Skeletal muscle tissue (tissue), 4 donors: ENCODE results near the gene ARID2. TPM values are rescaled to one million over a fixed set of nuclear protein-coding genes. Genes with fewer than 3 reads are reported as not detected.

Experiments
- H3K27ac ChIP-seq: one replicate; pipeline ENCODE4 v1.7.0; 2013; ENCODE audit warnings: mild to moderate bottlenecking, low read depth, low read length, inconsistent platforms
- H3K27me3 ChIP-seq, 3 donors: one replicate each; pipeline ENCODE4 v1.7.0; 2013; ENCODE audit warnings: low read length in 3 of 3; ENCODE audit not compliant: control insufficient read depth in 3 of 3, insufficient read depth in 3 of 3
- H3K36me3 ChIP-seq, 3 donors: one replicate each; pipeline ENCODE4 v1.7.0; 2013; ENCODE audit warnings: low read length in 3 of 3; ENCODE audit not compliant: control insufficient read depth in 3 of 3, insufficient read depth in 3 of 3
- H3K4me1 ChIP-seq, 3 donors: one replicate each; pipeline ENCODE4 v1.7.0; 2013; ENCODE audit warnings: low read length in 3 of 3, mild to moderate bottlenecking in 3 of 3; ENCODE audit not compliant: control insufficient read depth in 3 of 3, insufficient read depth in 3 of 3
- H3K4me3 ChIP-seq, 3 donors: one replicate each; pipeline ENCODE4 v1.7.0; 2013; ENCODE audit warnings: low read length in 3 of 3
- H3K9ac ChIP-seq, 3 donors: one replicate each; pipeline ENCODE4 v1.7.0; 2013; ENCODE audit warnings: low read length in 3 of 3, mild to moderate bottlenecking in 3 of 3, moderate library complexity in 2 of 3, low read depth in 1 of 3
- H3K9me3 ChIP-seq, 3 donors: one replicate each; pipeline ENCODE4 v1.7.0; 2013; ENCODE audit warnings: low read length in 3 of 3; ENCODE audit not compliant: control insufficient read depth in 3 of 3
- total RNA-seq: library from RNA; depleted of rRNA; stranded (reverse); fragments of >200 nt; gene quantifications from one replicate; pipeline ENCODE4 v1.2.3, GENCODE V29; 2014
- donor health status: Osteomylitis.

ARID2 gene, protein sequence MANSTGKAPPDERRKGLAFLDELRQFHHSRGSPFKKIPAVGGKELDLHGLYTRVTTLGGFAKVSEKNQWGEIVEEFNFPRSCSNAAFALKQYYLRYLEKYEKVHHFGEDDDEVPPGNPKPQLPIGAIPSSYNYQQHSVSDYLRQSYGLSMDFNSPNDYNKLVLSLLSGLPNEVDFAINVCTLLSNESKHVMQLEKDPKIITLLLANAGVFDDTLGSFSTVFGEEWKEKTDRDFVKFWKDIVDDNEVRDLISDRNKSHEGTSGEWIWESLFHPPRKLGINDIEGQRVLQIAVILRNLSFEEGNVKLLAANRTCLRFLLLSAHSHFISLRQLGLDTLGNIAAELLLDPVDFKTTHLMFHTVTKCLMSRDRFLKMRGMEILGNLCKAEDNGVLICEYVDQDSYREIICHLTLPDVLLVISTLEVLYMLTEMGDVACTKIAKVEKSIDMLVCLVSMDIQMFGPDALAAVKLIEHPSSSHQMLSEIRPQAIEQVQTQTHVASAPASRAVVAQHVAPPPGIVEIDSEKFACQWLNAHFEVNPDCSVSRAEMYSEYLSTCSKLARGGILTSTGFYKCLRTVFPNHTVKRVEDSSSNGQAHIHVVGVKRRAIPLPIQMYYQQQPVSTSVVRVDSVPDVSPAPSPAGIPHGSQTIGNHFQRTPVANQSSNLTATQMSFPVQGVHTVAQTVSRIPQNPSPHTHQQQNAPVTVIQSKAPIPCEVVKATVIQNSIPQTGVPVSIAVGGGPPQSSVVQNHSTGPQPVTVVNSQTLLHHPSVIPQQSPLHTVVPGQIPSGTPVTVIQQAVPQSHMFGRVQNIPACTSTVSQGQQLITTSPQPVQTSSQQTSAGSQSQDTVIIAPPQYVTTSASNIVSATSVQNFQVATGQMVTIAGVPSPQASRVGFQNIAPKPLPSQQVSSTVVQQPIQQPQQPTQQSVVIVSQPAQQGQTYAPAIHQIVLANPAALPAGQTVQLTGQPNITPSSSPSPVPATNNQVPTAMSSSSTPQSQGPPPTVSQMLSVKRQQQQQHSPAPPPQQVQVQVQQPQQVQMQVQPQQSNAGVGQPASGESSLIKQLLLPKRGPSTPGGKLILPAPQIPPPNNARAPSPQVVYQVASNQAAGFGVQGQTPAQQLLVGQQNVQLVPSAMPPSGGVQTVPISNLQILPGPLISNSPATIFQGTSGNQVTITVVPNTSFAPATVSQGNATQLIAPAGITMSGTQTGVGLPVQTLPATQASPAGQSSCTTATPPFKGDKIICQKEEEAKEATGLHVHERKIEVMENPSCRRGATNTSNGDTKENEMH (N-terminal part only)
- 43.3 TPM for total RNA-seq

DNA sequence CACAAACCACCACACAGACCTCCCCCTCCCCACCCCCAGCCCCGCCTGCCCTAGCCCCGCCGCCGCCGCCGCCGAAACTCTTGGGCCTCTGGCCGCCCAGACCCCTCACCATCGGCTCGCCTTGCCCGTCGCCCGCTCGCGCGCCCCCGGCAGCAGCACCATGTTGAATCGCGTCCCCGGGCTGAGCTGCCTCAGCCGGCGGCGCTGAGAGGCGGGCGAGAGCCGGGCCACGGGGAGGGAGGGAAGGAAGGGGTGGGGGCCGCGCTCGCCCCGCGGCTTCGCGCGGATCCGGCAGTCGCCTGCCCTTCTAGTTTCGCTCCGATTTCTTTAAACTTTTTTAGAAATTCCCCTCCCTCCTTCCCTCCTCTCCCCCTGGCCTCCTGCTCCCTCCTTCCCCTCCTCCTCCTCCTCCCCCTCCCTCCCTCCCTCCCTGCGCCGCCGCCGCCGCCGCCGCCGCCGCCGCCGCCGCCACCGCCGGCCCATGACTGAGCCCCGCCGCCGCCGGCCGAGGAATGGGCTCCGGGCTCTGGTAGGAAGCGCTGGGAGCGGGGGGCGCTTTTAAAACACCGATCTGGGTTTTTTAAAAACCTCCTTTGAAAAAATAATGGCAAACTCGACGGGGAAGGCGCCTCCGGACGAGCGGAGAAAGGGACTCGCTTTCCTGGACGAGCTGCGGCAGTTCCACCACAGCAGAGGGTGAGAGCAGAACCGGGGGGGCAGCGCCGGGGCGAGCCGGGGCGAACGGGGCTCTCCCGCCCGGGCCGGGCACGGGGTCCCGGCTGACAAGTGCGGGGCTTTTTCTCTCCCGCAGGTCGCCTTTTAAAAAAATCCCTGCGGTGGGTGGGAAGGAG, at the start of gene ARID2:
Gene ARID2 (plus strand): TSS at position 474 of the 851 bp plus-strand sequence. CDS start 131 bp downstream, at position 605.
- no peaks in the 10 kb centered on the region for H3K9me3 ChIP-seq
- H3K36me3 ChIP-seq: no peaks in the 10 kb centered on the region
- peak within 1 kb of the TSS; percentile 93 to 97 (median 96) for H3K9ac ChIP-seq
- H3K27me3 ChIP-seq: no peaks in the 10 kb centered on the region
- H3K4me1 ChIP-seq: peaks cover 10 to 29% (median 18%) of the 10 kb centered on the region in 3 donors
- H3K4me3 ChIP-seq: peak within 1 kb of the TSS; percentile 88 to 95 (median 88)
- peak within 1 kb of the TSS; percentile 99 for H3K27ac ChIP-seq

DNA sequence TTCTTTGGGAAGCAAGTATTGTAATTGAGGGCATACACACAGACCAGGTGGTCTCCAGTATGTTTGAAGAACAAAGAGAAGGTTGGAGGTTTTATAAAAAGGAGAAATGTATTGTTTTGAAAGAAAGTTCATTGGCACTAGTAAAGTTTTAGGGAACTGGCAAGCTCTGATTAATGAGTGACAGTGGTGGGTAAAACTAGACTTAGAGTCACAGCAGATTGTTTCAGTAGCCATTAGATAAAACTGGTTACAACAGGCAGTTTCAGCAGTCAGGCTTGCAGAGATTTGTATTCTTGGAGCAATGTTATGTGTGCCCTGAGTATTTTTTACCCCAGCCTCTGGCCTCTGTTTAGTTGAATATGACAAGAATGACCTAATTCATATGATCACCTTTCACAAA, 49.1 kb upstream of the ARID2 start:
- Histone ChIP-seq H3K27me3 (no peaks in the 10 kb centered on the region), H3K27ac (no peak overlapping the region), H3K9me3 (no peaks in the 10 kb centered on the region), H3K36me3 (no peaks in the 10 kb centered on the region), H3K4me1 (no peaks in the 10 kb centered on the region), H3K4me3 (no peak overlapping the region), H3K9ac (no peak overlapping the region)

DNA sequence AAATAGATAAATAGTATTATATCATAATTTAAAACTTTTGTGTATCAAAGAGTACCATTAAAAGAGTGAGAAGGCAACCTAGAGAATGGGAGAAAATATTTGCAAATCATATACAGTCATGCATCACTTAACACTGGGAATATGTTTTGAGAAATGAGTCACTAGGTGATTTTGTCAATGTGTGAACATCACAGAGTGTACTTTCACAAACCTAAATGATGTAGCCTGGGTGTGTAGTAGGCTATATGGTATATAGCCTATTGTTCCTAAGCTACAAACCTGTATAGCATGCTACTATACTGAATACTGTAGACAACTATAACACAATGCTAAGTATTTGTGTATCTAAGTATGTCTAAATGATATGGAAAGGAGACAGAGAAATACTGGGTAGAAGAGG, 48.0 kb upstream of the ARID2 start:
- Histone ChIP-seq H3K4me3 (no peak overlapping the region), H3K9ac (no peak overlapping the region), H3K4me1 (no peaks in the 10 kb centered on the region), H3K27me3 (no peaks in the 10 kb centered on the region), H3K27ac (no peak overlapping the region), H3K9me3 (no peaks in the 10 kb centered on the region), H3K36me3 (no peaks in the 10 kb centered on the region)

DNA sequence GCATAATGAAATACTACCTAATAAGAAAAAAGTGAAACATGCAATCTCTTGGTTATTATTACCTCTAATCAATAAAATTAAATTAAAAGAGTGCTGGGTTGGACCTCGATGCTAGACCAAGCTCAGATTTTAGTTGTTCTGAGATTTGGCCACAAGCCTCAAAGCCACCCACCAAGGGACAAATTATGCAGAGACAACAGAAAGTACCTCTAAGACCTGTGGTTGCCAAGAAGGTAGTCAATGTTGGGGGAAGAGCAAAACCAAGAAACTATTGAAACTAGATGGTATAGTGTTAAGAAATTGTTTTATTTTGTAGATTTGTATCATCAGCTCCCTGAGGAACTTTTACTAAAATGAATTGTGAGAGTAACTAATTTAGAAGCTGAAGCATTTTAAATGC, 43.8 kb upstream of the ARID2 start:
- H3K9me3 ChIP-seq: no peaks in the 10 kb centered on the region
- H3K4me1 ChIP-seq: no peaks in the 10 kb centered on the region
- H3K36me3 ChIP-seq: no peaks in the 10 kb centered on the region
- H3K27me3 ChIP-seq: no peaks in the 10 kb centered on the region
- H3K4me3 ChIP-seq: no peak overlapping the region
- no peak overlapping the region for H3K27ac ChIP-seq
- H3K9ac ChIP-seq: no peak overlapping the region

DNA sequence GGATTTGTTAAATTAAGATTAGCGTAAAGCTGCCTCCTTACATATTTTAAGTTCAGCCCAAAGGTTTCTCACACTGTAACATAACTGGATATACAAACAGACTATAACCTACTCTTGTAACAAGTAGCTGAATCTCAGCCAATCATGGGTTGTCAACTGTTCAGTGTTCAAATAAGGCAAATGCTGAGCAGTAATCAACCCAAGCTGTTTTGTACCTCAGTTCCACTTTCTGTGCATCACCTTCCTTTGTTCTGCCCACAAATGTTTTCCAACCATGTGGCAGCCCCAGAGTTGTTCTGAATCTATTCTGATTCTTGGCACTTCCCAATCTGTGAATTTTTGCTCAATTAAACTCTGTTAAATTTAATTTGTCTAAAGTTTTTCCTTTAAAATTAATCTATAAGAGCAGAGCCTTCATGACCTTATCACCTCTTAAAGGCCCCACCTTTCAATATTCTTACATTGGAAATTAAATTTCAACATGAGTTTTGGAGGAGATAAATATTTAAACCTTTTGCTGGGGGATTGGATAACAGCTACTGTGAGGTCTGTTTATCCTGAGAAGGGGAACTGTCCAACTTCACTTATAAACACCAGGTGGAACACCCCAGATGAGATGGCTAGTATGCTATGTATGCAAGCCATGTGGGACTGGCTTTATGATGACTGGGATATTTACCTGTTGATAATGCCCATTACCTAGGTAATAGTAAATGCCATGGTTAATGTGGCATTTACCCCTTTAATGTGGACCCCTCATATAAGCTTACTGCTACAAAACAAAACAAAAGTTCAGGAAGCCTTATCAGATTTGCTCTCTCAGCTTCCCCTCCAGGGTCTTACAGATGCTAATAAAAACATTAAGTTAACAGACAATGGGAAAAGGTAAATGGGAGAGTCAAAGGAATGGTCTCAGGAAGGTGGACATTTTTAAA, 42.2 kb upstream of the ARID2 start:
- Histone ChIP-seq H3K9ac (no peak overlapping the region), H3K4me1 (no peaks in the 10 kb centered on the region), H3K27ac (no peak overlapping the region), H3K27me3 (no peaks in the 10 kb centered on the region), H3K4me3 (no peak overlapping the region), H3K36me3 (no peaks in the 10 kb centered on the region), H3K9me3 (no peaks in the 10 kb centered on the region)

DNA sequence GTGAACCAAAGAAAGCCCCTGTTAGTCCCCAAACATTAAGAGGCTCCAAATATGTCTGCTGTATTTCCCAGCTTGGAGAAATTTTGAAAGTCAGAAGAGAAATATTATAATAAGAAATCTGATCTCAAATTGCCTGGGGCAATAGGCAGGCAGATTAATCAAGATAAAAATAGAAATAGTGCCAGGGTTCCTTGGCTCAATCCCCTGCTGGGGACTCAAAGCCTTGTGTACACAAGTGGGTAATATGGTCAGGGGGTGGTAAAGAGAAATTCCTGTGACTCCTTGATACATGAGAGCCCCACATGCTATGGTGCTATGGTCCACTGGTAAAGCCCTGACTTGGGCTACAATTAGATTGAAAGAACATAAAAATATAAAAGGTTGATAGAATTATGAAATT, 41.3 kb upstream of the ARID2 start:
- H3K9me3 ChIP-seq: no peaks in the 10 kb centered on the region
- no peaks in the 10 kb centered on the region for H3K27me3 ChIP-seq
- no peak overlapping the region for H3K27ac ChIP-seq
- H3K36me3 ChIP-seq: no peaks in the 10 kb centered on the region
- H3K9ac ChIP-seq: no peak overlapping the region
- H3K4me1 ChIP-seq: no peaks in the 10 kb centered on the region
- no peak overlapping the region for H3K4me3 ChIP-seq

DNA sequence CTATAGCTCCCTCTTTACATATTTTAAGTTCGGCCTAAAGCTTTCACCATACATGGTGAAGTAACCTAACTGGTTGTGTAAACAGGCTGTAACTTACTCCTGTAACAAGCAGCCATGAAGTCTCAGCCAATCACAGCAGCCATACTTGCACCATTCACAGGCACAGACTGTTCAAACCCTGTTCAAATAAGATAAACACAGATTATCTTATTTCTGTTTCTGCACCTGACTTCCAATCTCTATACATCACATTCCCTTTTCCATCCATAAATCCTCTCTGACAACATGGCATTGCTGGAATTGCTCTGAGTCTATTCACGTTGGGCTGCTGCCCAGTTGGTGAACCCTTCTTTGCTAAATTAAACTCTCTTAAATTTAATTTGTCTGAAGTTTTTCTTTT, 34.5 kb upstream of the ARID2 start:
- no peaks in the 10 kb centered on the region for H3K4me1 ChIP-seq
- H3K9me3 ChIP-seq: no peaks in the 10 kb centered on the region
- H3K27ac ChIP-seq: no peak overlapping the region
- H3K9ac ChIP-seq: no peak overlapping the region
- no peaks in the 10 kb centered on the region for H3K36me3 ChIP-seq
- no peak overlapping the region for H3K4me3 ChIP-seq
- H3K27me3 ChIP-seq: no peaks in the 10 kb centered on the region

DNA sequence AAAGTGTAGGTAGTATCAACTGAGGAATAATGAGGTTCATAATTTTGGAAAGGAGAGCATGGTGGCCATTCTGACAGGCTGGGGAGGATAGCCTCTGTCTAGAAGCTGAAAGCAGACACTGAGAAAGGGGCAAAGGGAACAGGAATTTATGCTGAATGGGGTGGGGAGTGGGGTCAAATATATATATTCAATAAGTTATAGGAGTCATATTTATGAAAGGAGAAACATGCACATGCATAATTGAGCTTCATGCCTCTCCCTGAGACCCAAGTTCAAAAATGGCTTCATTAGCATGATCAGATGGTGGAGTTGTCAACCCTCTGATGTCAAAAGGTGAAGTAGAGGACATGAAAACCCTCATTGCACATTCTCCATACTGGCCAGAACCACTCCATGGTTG, 33.9 kb upstream of the ARID2 start:
- Histone ChIP-seq H3K4me3 (no peak overlapping the region), H3K9me3 (no peaks in the 10 kb centered on the region), H3K9ac (no peak overlapping the region), H3K36me3 (no peaks in the 10 kb centered on the region), H3K27me3 (no peaks in the 10 kb centered on the region), H3K27ac (no peak overlapping the region), H3K4me1 (no peaks in the 10 kb centered on the region)
